ENCODE results near the gene C10orf95. TPM values are rescaled to one million over a fixed set of nuclear protein-coding genes. Genes with fewer than 3 reads are reported as not detected.

The C10orf95 gene
- polyA plus RNA-seq, 1 experiment = not detected

DNA sequence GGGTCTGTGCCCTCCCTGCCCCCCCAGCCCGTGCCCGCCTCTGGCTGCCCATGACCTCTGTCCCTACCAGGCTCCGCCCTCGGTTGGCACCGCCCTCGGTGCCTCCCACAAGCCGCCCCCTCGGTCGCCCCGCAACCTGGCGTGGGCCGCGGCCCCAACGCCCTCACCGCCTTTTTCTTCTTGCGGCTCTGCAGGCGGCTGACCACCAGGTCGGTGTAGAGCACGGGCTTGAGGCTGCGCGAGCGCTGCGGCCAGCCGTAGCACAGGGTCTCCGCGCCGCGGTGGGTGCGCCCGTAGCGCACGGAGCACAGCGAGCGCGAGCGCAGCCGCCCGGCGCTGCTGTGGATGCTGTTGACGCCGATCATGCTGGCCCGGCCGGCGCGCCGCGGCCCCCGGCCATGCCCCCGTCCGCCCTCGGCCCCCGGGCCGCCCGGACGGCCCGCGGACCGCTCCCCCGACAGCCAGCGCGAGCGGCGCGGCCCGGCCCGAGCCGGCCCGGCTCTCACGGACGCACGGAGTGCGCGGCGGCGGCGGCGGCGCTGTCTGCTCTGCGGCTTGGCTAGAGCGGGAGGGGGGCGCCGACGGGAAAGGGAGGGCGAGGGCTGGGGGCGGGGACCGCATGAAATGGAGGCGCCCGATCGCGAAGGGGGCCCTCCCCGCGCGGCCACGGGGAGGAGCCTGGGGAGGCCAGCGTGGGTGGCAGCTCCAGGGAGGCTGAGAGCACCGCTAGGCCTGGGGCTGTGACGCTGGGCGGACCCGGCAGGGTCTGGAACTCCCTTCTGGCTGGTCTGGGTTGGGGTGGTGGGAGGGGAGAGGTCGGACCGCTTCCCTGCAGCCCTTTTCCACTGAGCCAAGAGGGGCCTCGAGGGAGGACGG, 42.4 kb downstream of the C10orf95 start:
- peaks cover 31% of the 10 kb centered on the region for H3K27me3 ChIP-seq (ENCODE audit: control insufficient read depth, insufficient read depth, low read length)
- peak overlapping the region; percentile 11 for H3K27ac ChIP-seq (ENCODE audit: low read depth, low read length)
- no peaks in the 10 kb centered on the region; the same call in 1 of the 2 replicates for H3K9me3 ChIP-seq (ENCODE audit: control insufficient read depth, insufficient read depth, low read length)
- no peak for DNase-seq (ENCODE audit: low read depth, low spot score)
- no peak for TF ChIP-seq CTCF (IDR thresholded peaks at IDR 0.05; ENCODE audit: low read depth, low read length)
- ChIA-PET POLR2A (no interaction called here), CTCF (interaction anchor here (2.5 to 3.3 kb wide), 2 partner anchors 9 to 15 kb away, joined by 12 to 20 read pairs; no protein-coding TSS in a partner anchor)
- peak overlapping the region; percentile 59 for H3K4me3 ChIP-seq (ENCODE audit: low read depth, low read length)

DNA sequence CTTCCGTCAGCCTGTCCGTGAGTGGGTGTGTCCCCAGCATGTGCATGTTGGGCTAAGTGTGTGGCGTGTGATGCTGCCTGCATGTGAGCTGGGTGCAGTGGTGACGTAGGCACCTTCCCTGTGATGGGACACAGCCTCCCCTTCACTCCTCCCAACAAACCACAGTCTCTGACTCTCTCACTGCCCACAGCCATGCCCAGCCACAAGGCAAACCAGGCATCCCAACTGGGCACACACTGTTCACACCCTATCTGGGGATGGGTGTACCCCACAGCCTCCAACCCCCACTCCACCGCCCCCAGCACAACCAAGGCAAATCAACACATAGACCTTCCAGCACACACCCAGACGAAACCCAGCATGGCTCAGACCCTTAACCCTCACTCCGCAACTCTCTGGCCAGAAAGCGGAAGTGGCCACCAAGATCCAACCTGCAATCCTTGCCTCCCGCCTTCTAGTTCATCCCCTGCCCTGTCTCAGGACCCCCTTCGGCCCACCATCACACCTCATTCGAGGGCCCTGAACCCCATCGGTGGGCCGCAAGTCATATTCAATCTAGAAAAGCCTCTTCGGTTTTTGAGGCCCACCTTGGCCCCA, 43.1 kb downstream of the C10orf95 start:
- DNase-seq (ENCODE audit: low read depth, low spot score) = no peak
- POLR2A ChIA-PET = no interaction called here
- Histone ChIP-seq H3K9me3 (ENCODE audit: control insufficient read depth, insufficient read depth, low read length) (no peaks in the 10 kb centered on the region; the same call in 1 of the 2 replicates), H3K27me3 (ENCODE audit: control insufficient read depth, insufficient read depth, low read length) (peaks cover 28% of the 10 kb centered on the region), H3K27ac (ENCODE audit: low read depth, low read length) (no peak overlapping the region), H3K4me3 (ENCODE audit: low read depth, low read length) (peak overlapping the region; percentile 58)
- CTCF ChIA-PET = interaction anchor here (0.6 to 1.4 kb wide), 2 partner anchors 9 to 45 kb away, joined by 5 to 6 read pairs; no protein-coding TSS in a partner anchor
- no peak for TF ChIP-seq CTCF (IDR thresholded peaks at IDR 0.05; ENCODE audit: low read depth, low read length)

GRCh38 chr10:102407425-102408130, 43.8 kb downstream of the C10orf95 start:
- no peak for TF ChIP-seq CTCF (IDR thresholded peaks at IDR 0.05; ENCODE audit: low read depth, low read length)
- Histone ChIP-seq H3K27me3 (ENCODE audit: control insufficient read depth, insufficient read depth, low read length) (peaks cover 22% of the 10 kb centered on the region), H3K27ac (ENCODE audit: low read depth, low read length) (no peak overlapping the region), H3K4me3 (ENCODE audit: low read depth, low read length) (no peak overlapping the region), H3K9me3 (ENCODE audit: control insufficient read depth, insufficient read depth, low read length) (no peaks in the 10 kb centered on the region; the same call in 1 of the 2 replicates)
- DNase-seq (ENCODE audit: low read depth, low spot score) = no peak
- ChIA-PET CTCF (interaction anchor here (0.6 to 1.4 kb wide), 4 partner anchors 8 to 181 kb away, joined by 3 to 6 read pairs (median 4); no protein-coding TSS in a partner anchor), POLR2A (no interaction called here)

- peaks cover 14% of the 10 kb centered on the region for H3K27me3 ChIP-seq (ENCODE audit: control insufficient read depth, insufficient read depth, low read length)
- DNase-seq (ENCODE audit: low read depth, low spot score) = no peak
- TF ChIP-seq CTCF (IDR thresholded peaks at IDR 0.05; ENCODE audit: low read depth, low read length) = no peak
- H3K27ac ChIP-seq (ENCODE audit: low read depth, low read length) = no peak overlapping the region
- H3K4me3 ChIP-seq (ENCODE audit: low read depth, low read length) = no peak overlapping the region
- H3K9me3 ChIP-seq (ENCODE audit: control insufficient read depth, insufficient read depth, low read length) = no peaks in the 10 kb centered on the region; the same call in 1 of the 2 replicates
- ChIA-PET CTCF (no interaction called here), POLR2A (interaction anchor here (0.7 kb wide), 1 partner anchor 10 kb away, joined by 3 read pairs; no protein-coding TSS in a partner anchor)
Observed at GRCh38 chr10:102406815-102407214, 44.5 kb downstream of the C10orf95 start.
